ENCODE measurements around the gene BRINP3. TPM values are rescaled to one million over a fixed set of nuclear protein-coding genes. Genes with fewer than 3 reads are reported as not detected.

Gene BRINP3
- total RNA-seq, 1 donor from 2014 or later: 0.40 TPM

- ATAC-seq (no peak), DNase-seq (ENCODE audit: low spot score) (no peak)
- intact Hi-C loops (cut with DNase I): no loop called here
These were observed 133.2 kb downstream of the BRINP3 start for GRCh38 chr1:190344454-190344853.

GRCh38 chr1:190338829-190339228 lies 138.8 kb downstream of the BRINP3 start:
- no peak for ATAC-seq
- intact Hi-C loops (cut with DNase I): no loop called here
- no peak for DNase-seq (ENCODE audit: low spot score)

- no peak for DNase-seq (ENCODE audit: low spot score)
- no peak for ATAC-seq
- intact Hi-C loops (cut with DNase I): no loop called here
These were observed 148.8 kb downstream of the BRINP3 start for GRCh38 chr1:190328871-190329270.

- intact Hi-C loops (cut with DNase I): no loop called here
- DNase-seq (ENCODE audit: low spot score) (no peak), ATAC-seq (no peak)
These were observed 149.3 kb downstream of the BRINP3 start for GRCh38 chr1:190328361-190328760.

GRCh38 chr1:190327271-190327670 lies 150.4 kb downstream of the BRINP3 start:
- no peak for DNase-seq (ENCODE audit: low spot score)
- intact Hi-C loops (cut with DNase I): no loop called here
- no peak for ATAC-seq

GRCh38 chr1:190323530-190323929 lies 154.1 kb downstream of the BRINP3 start:
- ATAC-seq (no peak), DNase-seq (ENCODE audit: low spot score) (no peak)
- intact Hi-C loops (cut with DNase I): no loop called here

- DNase-seq (ENCODE audit: low spot score) (no peak), ATAC-seq (no peak)
These were observed 155.4 kb downstream of the BRINP3 start for GRCh38 chr1:190322274-190322673.

GRCh38 chr1:190320952-190321351 lies 156.7 kb downstream of the BRINP3 start:
- no peak for DNase-seq (ENCODE audit: low spot score)
- ATAC-seq: no peak
- intact Hi-C loops (cut with DNase I): no loop called here

More at GRCh38 chr1:190322274-190322673, 155.4 kb downstream of the BRINP3 start:
- intact Hi-C loops (cut with DNase I): no loop called here

- DNase-seq (ENCODE audit: low spot score): no peak
- no peak for ATAC-seq
- intact Hi-C loops (cut with DNase I): no loop called here
These were observed 164.9 kb downstream of the BRINP3 start for GRCh38 chr1:190312763-190313162.

GRCh38 chr1:190303501-190303900 lies 174.2 kb downstream of the BRINP3 start:
- DNase-seq (ENCODE audit: low spot score): no peak
- intact Hi-C loops (cut with DNase I): no loop called here
- ATAC-seq: no peak

- no peak for DNase-seq (ENCODE audit: low spot score)
- no peak for ATAC-seq
- intact Hi-C loops (cut with DNase I): no loop called here
These were observed 181.2 kb downstream of the BRINP3 start for GRCh38 chr1:190296453-190296852.

GRCh38 chr1:190289897-190290296 lies 187.8 kb downstream of the BRINP3 start:
- intact Hi-C loops (cut with DNase I): no loop called here

GRCh38 chr1:190286111-190286510 lies 191.6 kb downstream of the BRINP3 start:
- ATAC-seq (no peak), DNase-seq (ENCODE audit: low spot score) (no peak)
- intact Hi-C loops (cut with DNase I): no loop called here

More at GRCh38 chr1:190289897-190290296, 187.8 kb downstream of the BRINP3 start:
- ATAC-seq (no peak), DNase-seq (ENCODE audit: low spot score) (no peak)

- ATAC-seq (no peak), DNase-seq (ENCODE audit: low spot score) (no peak)
- intact Hi-C loops (cut with DNase I): no loop called here
These were observed 200.6 kb downstream of the BRINP3 start for GRCh38 chr1:190277107-190277506.

- ATAC-seq: no peak
- no peak for DNase-seq (ENCODE audit: low spot score)
- intact Hi-C loops (cut with DNase I): no loop called here
These were observed 202.9 kb downstream of the BRINP3 start for GRCh38 chr1:190274721-190275120.

- no peak for ATAC-seq
- intact Hi-C loops (cut with DNase I): no loop called here
- DNase-seq (ENCODE audit: low spot score): no peak
These were observed 204.5 kb downstream of the BRINP3 start for GRCh38 chr1:190273161-190273560.

GRCh38 chr1:190262538-190262937 lies 215.1 kb downstream of the BRINP3 start:
- intact Hi-C loops (cut with DNase I): no loop called here
- ATAC-seq (no peak), DNase-seq (ENCODE audit: low spot score) (no peak)

GRCh38 chr1:190259424-190259823 lies 218.2 kb downstream of the BRINP3 start:
- intact Hi-C loops (cut with DNase I): no loop called here
- no peak for ATAC-seq
- DNase-seq (ENCODE audit: low spot score): no peak

GRCh38 chr1:190258003-190258402 lies 219.7 kb downstream of the BRINP3 start:
- DNase-seq (ENCODE audit: low spot score) (no peak), ATAC-seq (no peak)
- intact Hi-C loops (cut with DNase I): no loop called here

GRCh38 chr1:190252046-190252445 lies 225.6 kb downstream of the BRINP3 start:
- no peak for ATAC-seq
- intact Hi-C loops (cut with DNase I): no loop called here
- DNase-seq (ENCODE audit: low spot score): no peak

- intact Hi-C loops (cut with DNase I): no loop called here
- ATAC-seq (no peak), DNase-seq (ENCODE audit: low spot score) (no peak)
These were observed 227.3 kb downstream of the BRINP3 start for GRCh38 chr1:190250368-190250767.

- intact Hi-C loops (cut with DNase I): no loop called here
- no peak for ATAC-seq
These were observed 233.3 kb downstream of the BRINP3 start for GRCh38 chr1:190244406-190244805.

More at GRCh38 chr1:190244406-190244805, 233.3 kb downstream of the BRINP3 start:
- no peak for DNase-seq (ENCODE audit: low spot score)

All from sciatic nerve (tissue), 2 donors.